Right cardiac atrium (tissue), 5 donors: Measurements from ENCODE around the gene SLC35F3. TPM values are rescaled to one million over a fixed set of nuclear protein-coding genes. Genes with fewer than 3 reads are reported as not detected.

ENCODE experiments used
- ATAC-seq, 2 donors: fragments of 200-7000 bp; cut with Tn5 transposase; one replicate each; pipeline versions ENCODE4 v1.8.0 to v1.9.1; 2020; ENCODE audit warnings: moderate library complexity in 2 of 2, mild to moderate bottlenecking in 1 of 2
- DNase-seq, 3 donors: peaks; one replicate each; pipeline ENCODE4 v3.0.0-alpha.2; 2020
- H3K27ac ChIP-seq: one replicate; pipeline ENCODE4 v1.5.1; 2013; ENCODE audit warnings: mild to moderate bottlenecking, low read length, control low read depth, moderate library complexity
- H3K27me3 ChIP-seq: one replicate; pipeline ENCODE4 v1.6.1; 2013; ENCODE audit not compliant: control insufficient read depth, insufficient read depth
- H3K4me1 ChIP-seq: one replicate; pipeline ENCODE4 v1.6.1; 2013; ENCODE audit warnings: low read length; ENCODE audit not compliant: control insufficient read depth, insufficient read depth
- H3K4me3 ChIP-seq: one replicate; pipeline ENCODE4 v1.5.1; 2013; ENCODE audit warnings: low read length, control low read depth
- H3K9me3 ChIP-seq: one replicate; pipeline ENCODE4 v1.6.1; 2013; ENCODE audit warnings: low read length; ENCODE audit not compliant: control insufficient read depth
- WGBS: extraction: QIAGEN DNeasy Blood & Tissue Kit; methylation state at CpG from one replicate; pipeline ENCODE4 v1.1.7; 2013; 5-methylcytosine and 5-hydroxymethylcytosine counted together
- intact Hi-C, 4 donors: fragments of 100-400 bp; cut with DNase I; formaldehyde crosslinking; loops; one replicate each; pipeline versions ENCODE4 v1.11.0 to v1.14.0; 2022 to 2023
- polyA plus RNA-seq: library from polyadenylated mRNA; stranded (reverse); fragments of 200-250 nt; gene quantifications from one replicate; pipeline ENCODE4 v1.2.3, GENCODE V29; 2013
- total RNA-seq, 4 donors: library from RNA; stranded (reverse); fragmentation: NEBNext Ultra II Directional; extraction: Animal tissue kit (Norgen Biotek cat#: 25700); gene quantifications; one replicate each; pipeline ENCODE4 v1.2.1, GENCODE V29; 2021
- donor health status: healthy with polysubstance abuse.
- donor health status: DM: no; HTN: yes; CAD: no.
- donor health status: DM: no; HTN: no; CAD: no.
- donor health status: DM: no; HTN: yes; CAD: no; lungs with severe emphysema.
- donor health status: DM: yes; HTN: yes; CAD: no.

Gene SLC35F3
- total and polyA plus RNA-seq, 5 donors = 0.09 TPM; not detected in 4

DNA sequence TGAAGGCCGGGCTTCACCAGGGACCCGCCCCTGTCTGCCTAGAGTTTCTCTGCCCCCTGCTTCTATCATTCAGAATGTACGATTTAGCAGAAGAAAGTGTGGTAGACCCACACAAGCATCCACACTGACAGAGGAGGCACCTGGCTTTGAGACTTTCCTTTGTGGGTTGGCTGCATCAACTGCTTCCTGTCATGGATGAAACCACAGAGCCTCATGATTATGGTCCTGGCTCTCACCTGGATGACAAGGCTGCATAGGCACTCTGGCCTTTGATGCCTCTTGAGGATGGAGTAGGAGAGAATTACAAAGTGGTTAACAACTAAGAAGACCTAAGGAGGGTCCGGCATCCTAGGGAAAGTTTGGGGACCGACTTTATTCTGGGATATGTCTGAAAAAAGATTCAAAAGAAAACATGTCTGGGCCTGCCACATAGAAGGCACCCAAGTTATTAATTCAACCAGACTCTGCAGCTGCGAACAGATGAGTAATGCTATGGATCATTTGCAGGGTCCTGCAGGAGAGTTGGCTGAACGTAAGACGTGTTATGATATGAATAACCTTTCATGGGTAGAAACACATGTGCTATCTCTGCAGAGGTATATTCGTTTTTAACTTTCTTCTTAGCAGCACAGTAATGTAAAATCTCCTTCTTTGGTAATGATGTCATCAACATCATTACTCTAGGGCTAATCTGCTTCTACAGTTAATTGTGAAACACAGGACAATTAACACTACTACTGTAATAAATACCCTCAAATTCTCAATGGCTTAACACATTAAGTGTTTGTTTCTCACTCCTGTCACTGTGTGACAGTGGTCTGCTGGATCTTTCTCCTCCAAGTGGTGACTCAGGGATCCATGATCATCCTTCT is 136.2 kb downstream of the SLC35F3 start:
- Histone ChIP-seq H3K27ac (no peak overlapping the region), H3K27me3 (no peaks in the 10 kb centered on the region), H3K9me3 (no peaks in the 10 kb centered on the region), H3K4me3 (no peak overlapping the region), H3K4me1 (no peaks in the 10 kb centered on the region)
- intact Hi-C loops = no loop called here
- 75% methylated on average over 9 of the region's 9 CpGs for WGBS
- DNase-seq = no peak
- ATAC-seq = no peak

- Histone ChIP-seq H3K4me3 (no peak overlapping the region), H3K4me1 (no peaks in the 10 kb centered on the region), H3K9me3 (no peaks in the 10 kb centered on the region), H3K27ac (no peak overlapping the region), H3K27me3 (no peaks in the 10 kb centered on the region)
- no peak for DNase-seq
- no peak for ATAC-seq
- intact Hi-C loops = no loop called here
- 93% methylated on average over 1 of the region's 1 CpG for WGBS
These were observed 139.6 kb downstream of the SLC35F3 start for GRCh38 chr1:234044079-234044478.

DNA sequence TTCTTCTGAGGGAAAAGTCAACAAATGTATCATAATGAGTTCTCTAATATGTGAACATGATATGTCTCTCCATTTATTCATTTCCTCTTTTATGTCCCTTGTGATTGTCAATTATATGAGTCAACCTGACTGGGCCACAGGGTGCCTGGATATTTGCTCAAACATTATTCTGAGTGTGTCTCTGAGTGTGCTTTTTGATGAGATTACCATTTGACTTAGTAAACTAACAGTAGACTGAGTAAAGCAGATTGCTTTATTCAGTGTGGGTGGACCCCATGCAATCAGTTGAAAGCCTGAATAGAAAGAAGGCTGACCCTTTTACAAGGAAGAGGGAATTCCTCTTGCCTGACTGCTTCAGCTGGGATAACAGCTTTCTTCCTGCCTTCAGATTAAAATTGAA is 142.6 kb downstream of the SLC35F3 start:
- DNase-seq (no peak), ATAC-seq (no peak)
- Histone ChIP-seq H3K4me1 (no peaks in the 10 kb centered on the region), H3K27ac (no peak overlapping the region), H3K9me3 (no peaks in the 10 kb centered on the region), H3K4me3 (no peak overlapping the region), H3K27me3 (no peaks in the 10 kb centered on the region)
- intact Hi-C loops = no loop called here

- ATAC-seq (no peak), DNase-seq (no peak)
- Histone ChIP-seq H3K9me3 (peaks cover 2% of the 10 kb centered on the region), H3K27me3 (no peaks in the 10 kb centered on the region), H3K4me3 (no peak overlapping the region), H3K27ac (no peak overlapping the region), H3K4me1 (no peaks in the 10 kb centered on the region)
- intact Hi-C loops = loop anchor here in 3 of 4 donors (10.0 kb wide), 2 partner anchors 617 to 667 kb away; no protein-coding TSS in a partner anchor
- 55% methylated on average over 3 of the region's 3 CpGs for WGBS
These were observed 157.7 kb downstream of the SLC35F3 start for GRCh38 chr1:234062166-234062565.

- WGBS = 25% methylated on average over 17 of the region's 17 CpGs
- Histone ChIP-seq H3K4me3 (no peak overlapping the region), H3K9me3 (peaks cover 2% of the 10 kb centered on the region), H3K27me3 (no peaks in the 10 kb centered on the region), H3K27ac (no peak overlapping the region), H3K4me1 (no peaks in the 10 kb centered on the region)
- peak in 1 of 2 donors; percentile 70 for ATAC-seq
- intact Hi-C loops = loop anchor here in 3 of 4 donors (5.0 to 10.0 kb wide), 3 partner anchors 621 to 671 kb away; no protein-coding TSS in a partner anchor
- DNase-seq = peak; percentile 73 to 92 (median 86)
These were observed 161.4 kb downstream of the SLC35F3 start for GRCh38 chr1:234065794-234066447.

DNA sequence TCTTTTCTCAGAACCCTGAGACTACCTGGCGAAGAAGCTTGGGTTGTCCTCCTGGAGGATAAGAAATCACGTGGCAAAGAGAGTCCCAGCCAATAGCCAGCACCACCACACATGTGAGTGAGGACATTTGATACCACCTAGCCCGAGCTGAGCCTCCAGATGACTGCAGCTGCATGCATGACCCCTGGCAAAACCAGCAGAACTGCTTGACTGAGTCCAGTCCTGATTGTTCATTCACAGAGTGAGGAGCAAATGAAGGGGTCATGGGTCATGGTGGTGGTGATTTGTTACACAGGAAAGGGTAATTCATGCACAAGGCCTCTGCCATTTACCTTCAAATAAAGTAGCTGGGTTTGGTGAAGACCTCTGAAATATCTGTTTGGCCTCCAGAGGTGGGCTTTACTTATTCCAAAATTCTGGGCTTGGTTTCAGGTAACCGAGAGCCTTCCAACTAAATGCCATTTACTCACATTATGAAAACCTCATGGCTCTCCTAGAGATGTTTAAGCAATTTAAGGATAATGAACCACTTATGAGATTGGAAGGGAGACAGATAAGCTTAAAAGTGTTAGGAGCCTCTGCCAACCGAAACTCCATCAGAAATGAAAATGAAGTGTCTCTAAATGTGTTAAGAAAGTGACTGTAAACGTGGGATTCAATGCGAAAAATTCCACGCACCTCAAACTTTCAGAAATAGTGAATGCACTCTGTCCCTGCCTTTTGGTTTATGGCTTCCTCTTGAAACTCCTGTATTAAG is 163.3 kb downstream of the SLC35F3 start:
- Histone ChIP-seq H3K4me1 (no peaks in the 10 kb centered on the region), H3K9me3 (no peaks in the 10 kb centered on the region), H3K4me3 (no peak overlapping the region), H3K27ac (no peak overlapping the region), H3K27me3 (no peaks in the 10 kb centered on the region)
- DNase-seq = no peak
- ATAC-seq = no peak
- intact Hi-C loops = loop anchor here in 3 of 4 donors (5.0 to 10.0 kb wide), 3 partner anchors 623 to 673 kb away; no protein-coding TSS in a partner anchor
- WGBS = 61% methylated on average over 8 of the region's 8 CpGs

DNA sequence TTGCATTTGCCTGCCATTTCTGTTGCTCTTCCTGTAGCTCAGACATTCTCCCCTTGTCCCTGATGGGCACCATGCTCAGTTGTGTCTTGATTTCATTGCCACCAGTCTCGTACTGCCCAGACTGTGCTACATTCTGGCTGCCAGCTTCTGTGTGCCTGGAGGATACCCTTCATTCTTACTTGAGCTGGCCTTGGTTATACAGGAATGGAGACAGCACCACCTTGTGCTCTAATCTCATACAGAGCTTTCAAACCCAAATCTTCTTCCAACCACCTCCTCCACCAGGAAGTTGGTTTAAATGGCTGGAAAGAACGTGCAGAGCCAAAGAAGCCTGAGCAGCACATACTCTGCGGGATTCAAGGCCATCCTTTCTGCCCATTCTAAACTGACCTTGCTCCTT is 165.3 kb downstream of the SLC35F3 start:
- H3K4me1 ChIP-seq = no peaks in the 10 kb centered on the region
- intact Hi-C loops = loop anchor here in 3 of 4 donors (5.0 to 10.0 kb wide), 3 partner anchors 625 to 675 kb away; no protein-coding TSS in a partner anchor
- H3K9me3 ChIP-seq = no peaks in the 10 kb centered on the region
- H3K4me3 ChIP-seq = no peak overlapping the region
- H3K27me3 ChIP-seq = no peaks in the 10 kb centered on the region
- no peak for ATAC-seq
- DNase-seq = no peak
- no peak overlapping the region for H3K27ac ChIP-seq
- 72% methylated on average over 3 of the region's 3 CpGs for WGBS

DNA sequence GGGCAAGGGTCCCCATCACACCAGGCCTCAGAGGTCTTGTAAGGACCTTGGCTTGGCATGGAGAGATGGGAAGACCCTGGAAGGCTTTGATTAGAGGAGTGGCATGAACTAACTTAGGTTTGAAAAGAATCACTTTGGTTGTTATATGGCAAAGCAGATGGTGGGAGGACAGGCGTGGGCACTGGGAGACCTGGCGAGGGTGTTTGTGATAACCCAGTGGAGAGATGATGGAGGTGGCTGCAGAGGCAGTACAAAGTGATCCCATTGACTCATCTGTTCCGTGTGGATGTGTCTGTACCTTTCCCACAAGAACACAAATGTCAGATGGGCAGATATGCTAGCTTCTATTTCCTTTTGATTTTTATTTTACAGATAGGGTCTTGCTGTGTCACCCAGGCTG is 168.3 kb downstream of the SLC35F3 start:
- intact Hi-C loops = no loop called here
- 83% methylated on average over 3 of the region's 3 CpGs for WGBS
- ATAC-seq (no peak), DNase-seq (no peak)
- Histone ChIP-seq H3K4me1 (no peaks in the 10 kb centered on the region), H3K4me3 (no peak overlapping the region), H3K27ac (no peak overlapping the region), H3K27me3 (no peaks in the 10 kb centered on the region), H3K9me3 (no peaks in the 10 kb centered on the region)

- intact Hi-C loops = no loop called here
- Histone ChIP-seq H3K27me3 (no peaks in the 10 kb centered on the region), H3K4me1 (no peaks in the 10 kb centered on the region), H3K9me3 (no peaks in the 10 kb centered on the region), H3K4me3 (no peak overlapping the region), H3K27ac (no peak overlapping the region)
- DNase-seq (no peak), ATAC-seq (no peak)
- WGBS = 97% methylated on average over 1 of the region's 1 CpG
These were observed 173.7 kb downstream of the SLC35F3 start for GRCh38 chr1:234078143-234078542.

GRCh38 chr1:234079896-234080295 is 175.4 kb downstream of the SLC35F3 start:
- intact Hi-C loops = no loop called here
- no peak for ATAC-seq
- H3K9me3 ChIP-seq = no peaks in the 10 kb centered on the region

GRCh38 chr1:234083460-234083859 is 179.0 kb downstream of the SLC35F3 start:
- Histone ChIP-seq H3K4me3 (no peak overlapping the region), H3K9me3 (no peaks in the 10 kb centered on the region), H3K27ac (no peak overlapping the region), H3K27me3 (no peaks in the 10 kb centered on the region), H3K4me1 (no peaks in the 10 kb centered on the region)
- DNase-seq = no peak
- no peak for ATAC-seq
- 55% methylated on average over 2 of the region's 2 CpGs for WGBS
- intact Hi-C loops = no loop called here

More at GRCh38 chr1:234079896-234080295, 175.4 kb downstream of the SLC35F3 start:
- Histone ChIP-seq H3K27me3 (no peaks in the 10 kb centered on the region), H3K27ac (no peak overlapping the region), H3K4me1 (no peaks in the 10 kb centered on the region), H3K4me3 (no peak overlapping the region)
- 32% methylated on average over 3 of the region's 3 CpGs for WGBS
- no peak for DNase-seq
